LNCaP clone FGC (cell line): Measurements from ENCODE around the gene CDH12.
"Not testable (repeated sequence)": the region's sequence is repeated elsewhere in the genome, so short reads cannot be mapped to it uniquely, and the experiment has no call there.

Experiments
- DNase-seq: peaks from one replicate; pipeline ENCODE4 v3.0.0-alpha.2; 2011; ENCODE audit warnings: low read depth
- H3K4me3 ChIP-seq: 2 replicates; pipeline ENCODE4 v1.5.1; 2011; ENCODE audit warnings: mild to moderate bottlenecking, low read depth, low read length, control low read depth
- CTCF ChIP-seq: IDR thresholded peaks from 2 replicates; pipeline ENCODE4 v1.5.1; 2012; ENCODE audit warnings: mild to moderate bottlenecking; ENCODE audit not compliant: control insufficient read depth, insufficient read depth; ENCODE audit errors: extremely low read depth

The CDH12 gene

GRCh38 chr5:22621084-22621483, 232.1 kb downstream of the CDH12 start:
- no peak for DNase-seq
- TF ChIP-seq CTCF: no peak
- no peak overlapping the region for H3K4me3 ChIP-seq

GRCh38 chr5:22615964-22616363, 237.2 kb downstream of the CDH12 start:
- TF ChIP-seq CTCF: no peak
- H3K4me3 ChIP-seq: no peak overlapping the region
- DNase-seq: no peak

GRCh38 chr5:22614486-22615094, 238.6 kb downstream of the CDH12 start:
- DNase-seq: no peak
- no peak overlapping the region for H3K4me3 ChIP-seq
- no peak for TF ChIP-seq CTCF

- H3K4me3 ChIP-seq: no peak overlapping the region
- TF ChIP-seq CTCF: no peak
- no peak for DNase-seq
Observed at GRCh38 chr5:22612928-22613327, 240.2 kb downstream of the CDH12 start.

- DNase-seq: no peak
- H3K4me3 ChIP-seq: no peak overlapping the region
- no peak for TF ChIP-seq CTCF
Observed at GRCh38 chr5:22611327-22611726, 241.8 kb downstream of the CDH12 start.

- H3K4me3 ChIP-seq, DNase-seq: not testable (repeated sequence)
Observed at GRCh38 chr5:22607498-22607897, 245.6 kb downstream of the CDH12 start.

- no peak for DNase-seq
- no peak for TF ChIP-seq CTCF
- no peak overlapping the region for H3K4me3 ChIP-seq
Observed at GRCh38 chr5:22605473-22605872, 247.7 kb downstream of the CDH12 start.
